ENCODE data around the gene ITIH2. TPM values are rescaled to one million over a fixed set of nuclear protein-coding genes. Genes with fewer than 3 reads are reported as not detected.

The ITIH2 gene
- total RNA-seq, 2 donors from 2014 or later = not detected

Other genes with a start within 250 kb of the ITIH2 start
- not detected for gene ITIH5, start 36.4 kb upstream of the ITIH2 start, total RNA-seq
- gene KIN, start 84.7 kb downstream of the ITIH2 start, total RNA-seq = 1 to 10 TPM; 6.3 to 8.6 TPM
- 100 to 1,000 TPM; 115 to 117 TPM for gene ATP5F1C, start 84.9 kb downstream of the ITIH2 start, total RNA-seq
- 10 to 100 TPM; 17.0 to 18.4 TPM for gene TAF3, start 115.2 kb downstream of the ITIH2 start, total RNA-seq

Data from T-helper 17 cell (primary cell).